Endodermal cell (in vitro differentiated cells): ENCODE data around the gene NPW. TPM values are rescaled to one million over a fixed set of nuclear protein-coding genes. Genes with fewer than 3 reads are reported as not detected.
A peak's percentile ranks its signal among the peaks of the same experiment; 100 is the strongest.

ENCODE experiments used
- DNase-seq: peaks from one replicate; pipeline ENCODE4 v3.0.0-alpha.2; 2017
- H3K27ac ChIP-seq: 2 replicates; pipeline ENCODE4 v1.5.1; 2013; ENCODE audit warnings: mild to moderate bottlenecking, low read depth, low read length, moderate library complexity
- H3K27me3 ChIP-seq: 2 replicates; pipeline ENCODE4 v1.6.1; 2013; ENCODE audit warnings: mild to moderate bottlenecking, low read length, moderate library complexity; ENCODE audit not compliant: insufficient read depth, control insufficient read depth, poor library complexity, severe bottlenecking
- H3K36me3 ChIP-seq: 2 replicates; pipeline ENCODE4 v1.7.0; 2013; ENCODE audit warnings: mild to moderate bottlenecking, low read length, moderate library complexity; ENCODE audit not compliant: control insufficient read depth, insufficient read depth
- H3K4me1 ChIP-seq: one replicate; pipeline ENCODE4 v1.7.0; 2013; ENCODE audit warnings: low read length; ENCODE audit not compliant: control insufficient read depth, insufficient read depth
- H3K4me3 ChIP-seq: 2 replicates; pipeline ENCODE4 v1.5.1; 2013; ENCODE audit warnings: mild to moderate bottlenecking, low read length, moderate library complexity
- H3K9ac ChIP-seq: 2 replicates; pipeline ENCODE4 v1.6.1; 2013; ENCODE audit warnings: mild to moderate bottlenecking, low read length, moderate library complexity; ENCODE audit not compliant: poor library complexity, severe bottlenecking; ENCODE audit errors: extremely low read depth
- H3K9me3 ChIP-seq: 2 replicates; pipeline ENCODE4 v1.6.1; 2013; ENCODE audit warnings: mild to moderate bottlenecking, low read length, moderate library complexity; ENCODE audit not compliant: control insufficient read depth
- H3K27ac Mint-ChIP-seq: 2 replicates; pipeline ENCODE4 v1.8.0; 2020; ENCODE audit warnings: mixed read lengths
- H3K27me3 Mint-ChIP-seq: 2 replicates; pipeline ENCODE4 v1.8.0; 2021; ENCODE audit warnings: mild to moderate bottlenecking, mixed read lengths; ENCODE audit not compliant: insufficient read depth
- H3K36me3 Mint-ChIP-seq: 2 replicates; pipeline ENCODE4 v1.8.0; 2020; ENCODE audit warnings: low read depth, mixed read lengths
- H3K4me1 Mint-ChIP-seq: 2 replicates; pipeline ENCODE4 v1.8.0; 2020; ENCODE audit warnings: mixed read lengths
- H3K4me3 Mint-ChIP-seq: 2 replicates; pipeline ENCODE4 v1.8.0; 2020; ENCODE audit warnings: mild to moderate bottlenecking, moderate library complexity, mixed read lengths
- H3K9me3 Mint-ChIP-seq: 2 replicates; pipeline ENCODE4 v1.8.0; 2020; ENCODE audit warnings: mild to moderate bottlenecking, mixed read lengths
- whole genome bisulfite sequencing, 2 experiments: methylation state at CpG; one replicate each; pipeline versions ENCODE4 v1.1.5 to v1.1.7; 2013; ENCODE audit warnings: missing lambda C conversion rate in 2 of 2, mixed read lengths in 1 of 2; ENCODE audit not compliant: insufficient coverage in 1 of 2, insufficient read length in 1 of 2; 5-methylcytosine and 5-hydroxymethylcytosine counted together
- total RNA-seq, 2 donors: library from RNA; stranded (reverse); fragmentation: NEBNext Ultra II Directional in 1 of 2; extraction: Animal tissue kit (Norgen Biotek cat#: 25700) in 1 of 2; gene quantifications; 2 replicates in 1 of 2; 3 replicates in 1 of 2; pipeline ENCODE4 v1.2.1, GENCODE V29; 2021
- TF ChIP-seq, protein P1 (sequence below): fragments of 200-600 bp; sonication (generic); conservative IDR thresholded peaks from 2 replicates; pipeline ENCODE4 v1.5.0; 2021; ENCODE audit warnings: antibody characterized with exemption, mild to moderate bottlenecking

The NPW gene
- total RNA-seq, 2 donors from 2014 or later, result 1.2 to 1.9 TPM

DNA sequence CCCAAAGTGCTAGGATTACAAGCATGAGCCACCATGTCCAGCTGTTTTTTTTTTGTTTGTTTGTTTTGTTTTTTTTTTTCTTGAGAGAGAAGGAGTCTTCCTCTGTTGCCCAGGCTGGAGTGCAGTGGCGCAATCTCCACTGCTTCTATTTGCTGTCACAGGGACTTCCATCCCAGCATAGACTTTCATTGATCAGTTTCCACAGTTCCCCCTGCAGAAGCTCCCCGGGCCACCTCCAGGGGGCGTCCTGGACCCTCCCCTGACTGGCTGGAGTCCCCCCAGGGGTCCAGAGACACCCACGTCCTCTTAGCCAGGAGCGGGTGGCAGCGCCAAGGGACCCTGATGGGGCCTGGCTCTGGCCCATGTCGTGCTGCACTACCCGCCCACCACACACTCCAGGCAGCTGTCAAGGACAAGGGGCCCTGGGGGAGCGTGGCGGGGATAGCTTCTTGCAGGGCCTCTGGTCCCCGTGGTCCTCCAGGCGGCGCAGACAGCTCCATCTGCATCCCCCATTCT is 3.1 kb upstream of the NPW start:
- no peaks in the 10 kb centered on the region for H3K9me3 Mint-ChIP-seq
- Histone ChIP-seq H3K4me3 (no peak overlapping the region), H3K27me3 (peaks cover 39% of the 10 kb centered on the region), H3K4me1 (no peaks in the 10 kb centered on the region), H3K9ac (no peak overlapping the region), H3K9me3 (no peaks in the 10 kb centered on the region), H3K27ac (no peak overlapping the region), H3K36me3 (no peaks in the 10 kb centered on the region)
- DNase-seq, result no peak
- H3K4me1 Mint-ChIP-seq, result no peaks in the 10 kb centered on the region
- peaks cover 48% of the 10 kb centered on the region for H3K27me3 Mint-ChIP-seq
- H3K4me3 Mint-ChIP-seq, result no peak overlapping the region
- TF ChIP-seq, protein P1, sequence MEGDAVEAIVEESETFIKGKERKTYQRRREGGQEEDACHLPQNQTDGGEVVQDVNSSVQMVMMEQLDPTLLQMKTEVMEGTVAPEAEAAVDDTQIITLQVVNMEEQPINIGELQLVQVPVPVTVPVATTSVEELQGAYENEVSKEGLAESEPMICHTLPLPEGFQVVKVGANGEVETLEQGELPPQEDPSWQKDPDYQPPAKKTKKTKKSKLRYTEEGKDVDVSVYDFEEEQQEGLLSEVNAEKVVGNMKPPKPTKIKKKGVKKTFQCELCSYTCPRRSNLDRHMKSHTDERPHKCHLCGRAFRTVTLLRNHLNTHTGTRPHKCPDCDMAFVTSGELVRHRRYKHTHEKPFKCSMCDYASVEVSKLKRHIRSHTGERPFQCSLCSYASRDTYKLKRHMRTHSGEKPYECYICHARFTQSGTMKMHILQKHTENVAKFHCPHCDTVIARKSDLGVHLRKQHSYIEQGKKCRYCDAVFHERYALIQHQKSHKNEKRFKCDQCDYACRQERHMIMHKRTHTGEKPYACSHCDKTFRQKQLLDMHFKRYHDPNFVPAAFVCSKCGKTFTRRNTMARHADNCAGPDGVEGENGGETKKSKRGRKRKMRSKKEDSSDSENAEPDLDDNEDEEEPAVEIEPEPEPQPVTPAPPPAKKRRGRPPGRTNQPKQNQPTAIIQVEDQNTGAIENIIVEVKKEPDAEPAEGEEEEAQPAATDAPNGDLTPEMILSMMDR, result peak; percentile 74
- H3K27ac Mint-ChIP-seq, result no peak overlapping the region
- no peaks in the 10 kb centered on the region for H3K36me3 Mint-ChIP-seq
- 61 to 73% methylated on average over 7 to 13 of the region's 13 CpGs for WGBS, 2 experiments

DNA sequence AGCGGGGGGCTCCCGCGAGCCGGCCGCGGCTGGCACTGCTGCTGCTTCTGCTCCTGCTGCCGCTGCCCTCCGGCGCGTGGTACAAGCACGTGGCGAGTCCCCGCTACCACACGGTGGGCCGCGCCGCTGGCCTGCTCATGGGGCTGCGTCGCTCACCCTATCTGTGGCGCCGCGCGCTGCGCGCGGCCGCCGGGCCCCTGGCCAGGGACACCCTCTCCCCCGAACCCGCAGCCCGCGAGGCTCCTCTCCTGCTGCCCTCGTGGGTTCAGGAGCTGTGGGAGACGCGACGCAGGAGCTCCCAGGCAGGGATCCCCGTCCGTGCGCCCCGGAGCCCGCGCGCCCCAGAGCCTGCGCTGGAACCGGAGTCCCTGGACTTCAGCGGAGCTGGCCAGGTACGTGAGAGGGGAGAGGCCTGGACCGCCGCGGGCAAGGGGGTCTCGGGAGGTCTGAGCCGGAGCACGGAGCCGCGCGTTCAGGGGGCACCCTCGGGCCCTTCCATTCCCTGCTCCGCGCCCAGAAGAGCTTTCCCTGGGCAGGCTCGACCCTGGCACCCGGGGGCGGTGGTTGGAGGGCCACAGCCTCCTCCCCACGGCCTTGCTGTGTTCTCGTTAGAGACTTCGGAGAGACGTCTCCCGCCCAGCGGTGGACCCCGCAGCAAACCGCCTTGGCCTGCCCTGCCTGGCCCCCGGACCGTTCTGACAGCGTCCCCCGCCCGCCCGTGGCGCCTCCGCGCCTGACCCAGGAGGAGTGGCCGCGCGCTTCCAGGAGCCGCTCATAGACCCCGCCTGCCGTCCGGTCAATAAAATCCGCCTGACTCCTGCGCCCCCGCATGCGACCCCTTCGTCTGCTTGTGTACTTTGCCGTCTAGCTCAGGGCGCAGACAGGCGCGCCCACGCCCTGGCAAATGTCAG is 591 bp downstream of the NPW start:
- Histone ChIP-seq H3K27ac (no peak overlapping the region), H3K27me3 (peaks cover 44% of the 10 kb centered on the region), H3K4me1 (no peaks in the 10 kb centered on the region), H3K9ac (no peak overlapping the region), H3K4me3 (peak overlapping the region; percentile 29), H3K36me3 (no peaks in the 10 kb centered on the region), H3K9me3 (no peaks in the 10 kb centered on the region)
- no peaks in the 10 kb centered on the region for H3K36me3 Mint-ChIP-seq
- H3K27ac Mint-ChIP-seq, result no peak overlapping the region
- peak overlapping the region; percentile 38 for H3K4me3 Mint-ChIP-seq
- WGBS, 2 experiments, result 3 to 6% methylated on average over 35 to 96 of the region's 96 CpGs
- H3K27me3 Mint-ChIP-seq, result peaks cover 72% of the 10 kb centered on the region
- TF ChIP-seq, protein P1, result no peak
- peak; percentile 75 for DNase-seq
- peaks cover 2% of the 10 kb centered on the region for H3K4me1 Mint-ChIP-seq
- H3K9me3 Mint-ChIP-seq, result no peaks in the 10 kb centered on the region

DNA sequence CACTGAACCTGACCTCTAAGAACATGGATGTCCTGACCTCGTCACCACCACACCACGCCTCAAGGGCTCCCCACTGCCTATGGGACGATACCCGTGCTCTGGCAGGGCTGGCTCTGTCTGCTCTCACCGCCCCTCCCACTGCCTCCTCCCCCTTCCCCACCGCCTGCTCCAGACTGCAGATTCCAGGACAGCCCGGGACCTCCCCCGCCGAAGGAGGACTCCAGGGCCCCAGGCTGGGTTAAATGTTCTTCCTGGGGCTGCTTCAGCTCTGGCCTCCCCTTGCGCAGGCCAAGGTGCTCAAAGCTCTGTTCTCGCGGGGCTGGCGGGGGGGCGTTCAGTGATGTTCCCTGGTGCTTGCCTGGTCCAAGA is 3.1 kb downstream of the NPW start:
- peak; percentile 92 for DNase-seq
- Histone ChIP-seq H3K36me3 (no peaks in the 10 kb centered on the region), H3K9me3 (no peaks in the 10 kb centered on the region), H3K4me3 (peak overlapping the region; percentile 74), H3K27me3 (peaks cover 46% of the 10 kb centered on the region), H3K27ac (no peak overlapping the region), H3K4me1 (peaks cover under 1% of the 10 kb centered on the region), H3K9ac (peak overlapping the region; percentile 34)
- Mint-ChIP-seq H3K4me3 (peak overlapping the region; percentile 51), H3K27me3 (peaks cover 71% of the 10 kb centered on the region), H3K36me3 (no peaks in the 10 kb centered on the region), H3K4me1 (peaks cover 6% of the 10 kb centered on the region), H3K27ac (no peak overlapping the region), H3K9me3 (no peaks in the 10 kb centered on the region)
- 9 to 18% methylated on average over 4 to 14 of the region's 14 CpGs for WGBS, 2 experiments
- TF ChIP-seq, protein P1, result no peak
